ENCODE data around the gene HHIPL2.
"Not testable (repeated sequence)": the region's sequence is repeated elsewhere in the genome, so short reads cannot be mapped to it uniquely, and the experiment has no call there.

HHIPL2 gene

GRCh38 chr1:222539951-222540597 lies 7.8 kb downstream of the HHIPL2 start:
- no peak for DNase-seq

DNA sequence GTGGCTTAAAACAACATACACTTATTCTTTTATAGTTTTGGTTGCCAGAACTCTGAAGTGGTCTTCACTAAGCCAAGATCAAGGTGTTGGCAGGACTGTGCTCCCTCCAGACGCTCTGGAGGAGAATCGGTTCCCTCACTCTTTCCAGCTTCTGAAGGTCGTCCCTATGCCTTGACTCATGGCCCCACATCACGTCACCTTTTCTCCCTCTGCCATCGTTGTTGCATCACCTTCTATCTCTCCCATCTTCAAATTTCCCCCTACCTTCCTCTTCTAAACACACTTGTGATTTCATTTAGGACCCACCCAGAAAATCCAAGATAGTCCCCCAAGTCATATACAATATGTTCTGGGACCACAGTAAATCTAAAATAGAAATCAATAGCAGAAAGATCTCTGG lies 12.4 kb downstream of the HHIPL2 start:
- no peak for DNase-seq

DNA sequence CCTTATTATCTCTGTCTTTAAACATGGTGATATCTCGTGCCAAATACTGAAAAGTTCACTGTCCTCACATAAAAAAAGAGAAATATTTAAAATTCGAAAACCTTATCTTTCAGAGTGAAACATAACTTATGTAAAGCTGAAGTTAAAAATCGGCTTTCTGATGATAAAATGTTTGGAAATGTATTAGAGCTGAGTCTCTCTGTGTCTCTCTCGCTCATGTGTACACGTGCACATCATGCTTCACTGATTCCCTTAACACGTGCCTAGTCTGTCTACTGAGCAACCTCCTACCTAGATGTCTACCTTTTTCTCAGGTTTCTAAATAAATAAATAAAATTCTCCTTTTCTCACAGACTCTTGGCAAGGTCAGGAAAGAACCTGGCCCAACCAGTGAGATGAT lies 17.1 kb downstream of the HHIPL2 start:
- no peak for DNase-seq

DNA sequence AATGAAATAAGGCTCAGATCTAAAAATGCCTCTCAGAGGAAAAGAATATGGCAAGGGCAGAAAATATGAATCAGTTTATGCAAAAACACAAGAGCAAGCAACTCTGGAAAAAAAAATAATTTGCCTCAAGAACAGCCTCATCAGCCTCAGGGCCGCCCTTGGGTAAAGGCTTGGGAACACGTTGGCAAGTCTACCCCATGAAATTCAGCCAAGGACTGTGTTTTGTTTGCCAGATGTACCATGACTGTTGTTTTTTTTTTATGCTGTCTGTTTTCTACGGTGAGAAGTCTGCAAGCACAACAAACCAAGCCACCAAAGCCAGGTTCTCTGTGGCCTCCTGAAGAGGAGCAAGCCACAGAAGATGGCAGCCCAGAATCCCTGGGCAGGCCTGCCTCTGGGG lies 18.0 kb downstream of the HHIPL2 start:
- no peak for DNase-seq

DNA sequence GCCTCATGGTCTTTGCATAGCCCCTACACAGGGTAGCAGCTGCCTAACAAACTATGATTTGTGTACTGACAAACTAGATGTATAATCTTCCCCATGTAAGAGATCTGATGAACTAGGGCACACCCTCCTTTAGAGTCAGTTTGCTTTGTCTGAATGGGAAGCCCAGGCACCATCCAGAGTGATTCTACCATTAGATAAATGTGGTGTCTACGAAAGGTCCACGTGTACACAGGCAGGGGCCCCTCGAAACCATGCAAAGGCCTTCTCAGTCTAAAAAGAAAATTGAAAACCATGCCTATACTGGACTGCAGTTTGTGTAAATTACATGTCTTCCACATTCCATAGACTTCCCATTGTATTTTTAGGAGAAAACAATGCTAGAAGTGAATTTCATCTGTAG lies 18.7 kb downstream of the HHIPL2 start:
- DNase-seq: no peak

DNA sequence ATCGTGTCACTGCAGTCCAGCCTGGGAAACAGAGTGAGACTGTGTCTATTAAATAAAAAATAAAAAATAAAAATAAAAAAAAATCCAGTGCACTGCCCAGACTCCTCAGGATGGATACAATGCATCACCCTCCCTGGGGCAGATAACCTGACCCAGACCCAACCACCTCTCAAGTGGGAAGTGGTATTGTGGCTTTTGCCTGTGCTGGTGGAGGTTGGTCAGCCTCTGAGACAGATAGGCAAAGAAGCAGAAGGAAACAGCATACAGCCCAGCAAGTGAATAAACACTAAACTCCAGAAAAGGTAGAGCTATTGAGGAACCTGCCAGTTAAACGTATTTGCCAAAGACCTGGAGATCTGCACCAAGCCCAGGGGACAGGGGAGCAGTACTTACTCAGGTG lies 22.0 kb downstream of the HHIPL2 start:
- no peak for DNase-seq

DNA sequence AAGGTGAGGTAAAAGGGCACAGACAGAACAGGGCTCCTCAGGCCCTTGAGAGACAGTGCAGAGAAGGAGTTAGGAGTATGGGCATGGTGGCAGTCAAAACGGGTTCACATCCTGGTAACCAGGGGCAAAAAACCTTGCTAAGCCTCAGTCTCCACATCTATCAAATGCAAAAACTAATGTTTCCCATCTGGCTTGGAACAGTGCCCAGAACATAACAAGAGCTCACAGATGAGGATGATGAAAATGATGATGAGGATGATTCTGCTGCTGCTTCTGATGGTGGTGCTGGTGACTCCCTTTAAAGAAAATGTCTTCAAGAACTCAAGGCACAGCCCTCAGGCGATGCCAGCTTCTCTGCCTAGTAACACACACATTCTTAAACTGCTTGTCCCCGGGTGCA lies 24.1 kb downstream of the HHIPL2 start:
- DNase-seq: no peak

DNA sequence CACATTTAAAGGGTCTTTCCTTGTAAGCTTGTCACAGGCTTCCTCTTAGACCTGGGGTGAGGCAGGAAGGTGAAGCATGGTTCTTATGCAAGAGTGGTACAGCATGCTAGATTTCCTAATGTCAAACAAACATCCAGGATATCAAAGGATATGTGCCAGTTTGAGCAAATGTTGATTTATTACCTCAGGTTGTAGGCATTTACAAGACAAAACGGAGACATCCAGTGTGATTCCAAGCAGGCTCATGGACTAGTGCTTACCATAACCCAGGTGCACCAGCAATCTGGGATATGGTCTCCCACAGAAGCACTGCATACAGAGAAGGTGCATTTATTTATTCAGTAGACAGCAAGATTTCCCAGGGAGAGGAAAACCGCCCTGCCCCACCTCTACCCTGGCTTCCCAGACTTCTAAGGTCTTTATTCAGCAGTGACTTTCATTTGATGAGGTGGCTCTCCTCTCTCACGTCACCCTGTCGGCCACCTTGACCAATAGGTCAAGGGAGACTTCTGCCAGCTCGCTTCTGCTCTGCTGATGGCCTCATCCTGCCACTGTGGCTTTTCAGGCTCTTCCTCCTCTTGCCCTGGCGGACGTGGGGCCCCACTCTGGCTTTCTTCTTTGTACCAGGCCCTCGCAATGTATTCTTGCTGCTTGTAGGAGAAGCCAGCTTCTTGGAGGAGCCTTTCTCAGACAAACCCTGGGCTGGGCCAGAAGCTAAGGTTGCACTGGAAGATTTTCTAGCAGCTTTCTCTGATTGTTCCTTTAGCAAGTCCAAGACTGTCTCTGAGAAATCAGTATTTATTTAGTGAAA lies 25.6 kb downstream of the HHIPL2 start:
- no peak for DNase-seq

GRCh38 chr1:222521299-222522104 lies 26.4 kb downstream of the HHIPL2 start:
- DNase-seq: no peak

DNA sequence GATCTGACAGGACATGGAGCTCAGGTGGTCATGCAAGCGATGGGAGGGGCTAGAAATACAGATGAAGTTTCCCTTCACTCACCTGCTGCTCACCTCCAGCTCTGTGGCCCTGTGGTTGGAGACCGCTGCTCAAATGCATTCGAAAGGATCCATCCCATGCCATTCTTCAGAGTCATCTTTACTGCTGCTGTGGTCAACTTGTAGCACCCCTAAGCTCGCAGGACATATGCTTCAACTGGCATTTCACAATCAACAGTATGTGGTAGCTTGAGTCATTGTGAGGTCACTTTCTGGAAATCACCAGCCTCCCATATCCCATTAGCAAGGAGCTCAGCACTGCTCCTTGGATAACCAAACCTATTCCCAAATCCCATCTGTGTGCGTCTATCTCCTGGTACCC lies 58.4 kb downstream of the HHIPL2 start:
- not testable (repeated sequence) for DNase-seq

- DNase-seq: not testable (repeated sequence)
These were observed 60.1 kb downstream of the HHIPL2 start for GRCh38 chr1:222487774-222488173.

DNA sequence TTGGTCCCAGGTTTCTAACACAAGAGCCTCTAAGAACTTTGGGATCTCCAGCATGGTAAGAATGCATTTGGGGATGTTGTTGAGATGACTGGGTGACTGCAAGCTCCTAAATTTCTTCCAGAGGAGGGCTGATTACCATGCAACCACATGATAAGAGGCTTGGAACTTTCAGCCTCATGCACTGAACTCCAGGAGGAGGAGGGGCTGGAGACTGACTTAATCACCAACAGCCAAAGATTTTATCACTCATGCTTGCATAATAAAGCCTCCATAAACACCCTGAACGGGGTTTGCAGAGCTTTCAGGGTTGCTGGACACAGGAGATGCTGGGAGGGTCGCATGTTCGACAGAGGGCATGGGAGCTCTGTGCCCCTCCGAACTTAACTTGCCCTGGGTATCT lies 63.9 kb downstream of the HHIPL2 start:
- not testable (repeated sequence) for DNase-seq

- not testable (repeated sequence) for DNase-seq
These were observed 68.3 kb downstream of the HHIPL2 start for GRCh38 chr1:222479567-222479966.

GRCh38 chr1:222476436-222476835 lies 71.5 kb downstream of the HHIPL2 start:
- DNase-seq: not testable (repeated sequence)

- DNase-seq: not testable (repeated sequence)
These were observed 74.2 kb downstream of the HHIPL2 start for GRCh38 chr1:222473717-222474116.

- DNase-seq: not testable (repeated sequence)
These were observed 74.9 kb downstream of the HHIPL2 start for GRCh38 chr1:222472776-222473540.
